Spleen (tissue), 11 donors: Measurements from ENCODE around the gene RTN4RL2. TPM values are rescaled to one million over a fixed set of nuclear protein-coding genes. Genes with fewer than 3 reads are reported as not detected.

Experiments
- DNase-seq: peaks from one replicate; pipeline ENCODE4 v3.0.0-alpha.2; 2020
- H3K27ac ChIP-seq, 8 donors: fragments of 200-600 bp; sonication (generic) in 7 of 8; 1 replicate in 4 of 8; 2 replicates in 4 of 8; pipeline versions ENCODE4 v1.5.0 to v1.8.0; 2016 to 2021; ENCODE audit warnings: inconsistent platforms in 4 of 8, mild to moderate bottlenecking in 4 of 8, moderate library complexity in 1 of 8
- H3K27me3 ChIP-seq, 7 donors: fragments of 200-600 bp; sonication (generic) in 6 of 7; replicated peaks in 1 of 7; 1 replicate in 4 of 7; 2 replicates in 3 of 7; pipeline versions ENCODE4 v1.5.0 to v1.8.0; 2016 to 2021; ENCODE audit warnings: inconsistent platforms in 3 of 7, mild to moderate bottlenecking in 1 of 7
- H3K36me3 ChIP-seq, 6 donors: fragments of 200-600 bp; sonication (generic) in 5 of 6; 1 replicate in 4 of 6; 2 replicates in 2 of 6; pipeline versions ENCODE4 v1.5.0 to v1.8.0; 2016 to 2021; ENCODE audit warnings: inconsistent platforms in 2 of 6
- H3K4me1 ChIP-seq, 6 donors: fragments of 200-600 bp; sonication (generic) in 5 of 6; 1 replicate in 3 of 6; 2 replicates in 3 of 6; pipeline versions ENCODE4 v1.5.0 to v1.8.0; 2016 to 2021; ENCODE audit warnings: inconsistent platforms in 3 of 6
- H3K4me3 ChIP-seq, 8 donors: fragments of 200-600 bp; sonication (generic) in 7 of 8; 1 replicate in 4 of 8; 2 replicates in 4 of 8; pipeline versions ENCODE4 v1.5.0 to v1.8.0; 2016 to 2021; ENCODE audit warnings: inconsistent platforms in 4 of 8, mild to moderate bottlenecking in 4 of 8, moderate library complexity in 2 of 8
- H3K9me3 ChIP-seq, 8 donors: fragments of 200-600 bp; sonication (generic) in 7 of 8; 1 replicate in 4 of 8; 2 replicates in 4 of 8; pipeline versions ENCODE4 v1.5.0 to v1.8.0; 2016 to 2021; ENCODE audit warnings: inconsistent platforms in 4 of 8
- POLR2A ChIP-seq, 3 donors: fragments of 450-650 bp; IDR thresholded peaks; one replicate each; pipeline ENCODE4 v1.5.1; 2017; ENCODE audit warnings: antibody characterized with exemption in 3 of 3, mild to moderate bottlenecking in 1 of 3
- POLR2AphosphoS5 ChIP-seq, 3 donors: sonication (generic); formaldehyde crosslinking; IDR thresholded peaks; one replicate each; pipeline ENCODE4 v1.5.1; 2017; ENCODE audit warnings: antibody characterized with exemption in 3 of 3
- WGBS, 5 donors: extraction: QIAGEN DNeasy Blood & Tissue Kit in 3 of 5; methylation state at CpG; one replicate each; pipeline versions ENCODE4 v1.1.5 to v1.1.7; 2013 to 2018; 5-methylcytosine and 5-hydroxymethylcytosine counted together
- intact Hi-C: fragments of 100-400 bp; cut with DNase I; formaldehyde crosslinking; loops from one replicate; pipeline ENCODE4 v1.15.0; 2023; ENCODE audit warnings: low total_unique reads
- polyA plus RNA-seq, 3 donors: library from polyadenylated mRNA; stranded (reverse); fragments of 200-250 nt; gene quantifications; one replicate each; pipeline ENCODE4 v1.2.1, GENCODE V29; 2013
- total RNA-seq, 7 donors: library from RNA; depleted of rRNA in 3 of 7; stranded (reverse); fragments of >200 nt in 3 of 7; fragmentation: NEBNext Ultra II Directional in 4 of 7; extraction: Animal tissue kit (Norgen Biotek cat#: 25700) in 4 of 7; gene quantifications; one replicate each; pipeline versions ENCODE4 v1.1.0 to v1.2.1, GENCODE V29; 2016 to 2021
- TF ChIP-seq, protein P1 (sequence below), 11 experiments: fragments of 200-600 bp in 7 of 11; fragments of 450-650 bp in 4 of 11; sonication (generic) in 4 of 11; IDR thresholded peaks in 8 of 11; conservative IDR thresholded peaks in 3 of 11; 1 replicate in 7 of 11; 2 replicates in 4 of 11; pipeline versions ENCODE4 v1.4.0 to v1.8.0; 2016 to 2021; ENCODE audit warnings: antibody characterized with exemption in 11 of 11, inconsistent platforms in 4 of 11, mild to moderate bottlenecking in 1 of 11
- donor health status: healthy with polysubstance abuse.
- donor health status: DM: no; HTN: no; CAD: no; lungs with moderate emphysema.
- donor health status: DM: no; HTN: no; CAD: no.
- donor health status: Bipolar disorder and iron deficiency.
- donor health status: healthy.
- donor health status: DM: no; HTN: no; CAD: no.
- donor health status: DM: yes; HTN: yes; CAD: no.

Gene RTN4RL2
- total and polyA plus RNA-seq, 10 donors = 0.15 to 2.0 (median 0.44) TPM

DNA sequence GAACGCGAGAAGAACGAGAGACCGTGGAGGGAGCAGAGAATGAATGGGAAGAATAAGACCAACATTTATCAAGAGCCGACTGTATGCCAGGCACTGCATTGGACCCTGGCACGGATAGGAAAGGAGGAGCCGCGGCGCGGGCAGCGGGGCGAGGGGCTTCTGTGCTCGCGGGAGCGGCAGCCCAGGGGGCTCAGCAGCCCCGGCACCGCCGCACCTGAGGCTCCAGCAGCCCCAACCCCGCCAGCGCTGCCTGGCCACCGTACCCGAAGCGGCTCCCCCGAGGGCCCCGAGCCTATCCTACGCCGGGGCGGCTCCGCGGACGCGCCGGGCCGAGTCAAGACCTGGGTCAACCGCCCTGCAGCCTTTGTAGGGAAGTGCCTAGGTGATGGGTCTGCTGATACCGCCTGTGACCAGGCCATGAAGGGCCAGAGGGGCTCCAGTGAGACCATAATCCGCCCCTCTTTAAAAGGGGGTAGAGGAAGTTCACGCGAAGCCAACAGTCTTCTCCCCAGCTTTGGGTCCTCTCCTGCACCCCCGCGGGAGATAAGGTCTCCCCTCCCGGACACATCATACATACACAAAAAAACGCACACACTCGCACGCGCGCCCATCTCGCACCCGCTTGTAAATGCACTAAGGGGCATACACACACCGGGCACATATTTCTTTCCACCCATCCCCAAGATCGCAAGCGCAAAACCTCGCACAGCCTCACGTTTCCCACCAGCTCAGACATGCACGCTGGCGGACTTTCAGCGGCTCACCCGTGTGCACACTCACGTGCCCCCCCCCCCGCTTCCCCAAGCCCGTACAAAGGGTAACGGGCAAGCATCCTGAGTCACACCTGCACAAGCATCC lies 935 bp upstream of the RTN4RL2 start:
- Histone ChIP-seq H3K36me3 (no peaks in the 10 kb centered on the region), H3K9me3 (no peaks in the 10 kb centered on the region), H3K4me3 (peak overlapping the region; percentile 4 to 71 (median 44)), H3K27me3 (peaks cover 5 to 69% (median 39%) of the 10 kb centered on the region in 7 donors), H3K27ac (no peak overlapping the region), H3K4me1 (peaks cover 22 to 51% (median 45%) of the 10 kb centered on the region in 6 donors)
- no peak for TF ChIP-seq POLR2AphosphoS5 (IDR thresholded peaks at IDR 0.05)
- TF ChIP-seq, protein P1, sequence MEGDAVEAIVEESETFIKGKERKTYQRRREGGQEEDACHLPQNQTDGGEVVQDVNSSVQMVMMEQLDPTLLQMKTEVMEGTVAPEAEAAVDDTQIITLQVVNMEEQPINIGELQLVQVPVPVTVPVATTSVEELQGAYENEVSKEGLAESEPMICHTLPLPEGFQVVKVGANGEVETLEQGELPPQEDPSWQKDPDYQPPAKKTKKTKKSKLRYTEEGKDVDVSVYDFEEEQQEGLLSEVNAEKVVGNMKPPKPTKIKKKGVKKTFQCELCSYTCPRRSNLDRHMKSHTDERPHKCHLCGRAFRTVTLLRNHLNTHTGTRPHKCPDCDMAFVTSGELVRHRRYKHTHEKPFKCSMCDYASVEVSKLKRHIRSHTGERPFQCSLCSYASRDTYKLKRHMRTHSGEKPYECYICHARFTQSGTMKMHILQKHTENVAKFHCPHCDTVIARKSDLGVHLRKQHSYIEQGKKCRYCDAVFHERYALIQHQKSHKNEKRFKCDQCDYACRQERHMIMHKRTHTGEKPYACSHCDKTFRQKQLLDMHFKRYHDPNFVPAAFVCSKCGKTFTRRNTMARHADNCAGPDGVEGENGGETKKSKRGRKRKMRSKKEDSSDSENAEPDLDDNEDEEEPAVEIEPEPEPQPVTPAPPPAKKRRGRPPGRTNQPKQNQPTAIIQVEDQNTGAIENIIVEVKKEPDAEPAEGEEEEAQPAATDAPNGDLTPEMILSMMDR (IDR thresholded peaks at IDR 0.05 in 8 of 11, conservative IDR thresholded peaks at IDR 0.05 in 3 of 11) = no peak
- TF ChIP-seq POLR2A (IDR thresholded peaks at IDR 0.05) = no peak
- 1 to 2% (median 1%) methylated on average over 48 to 62 of the region's 62 CpGs for WGBS, 5 donors
- intact Hi-C loops = loop anchor here (5.0 kb wide), 1 partner anchor 183 kb away; no protein-coding TSS in a partner anchor
- peak; percentile 86 for DNase-seq

DNA sequence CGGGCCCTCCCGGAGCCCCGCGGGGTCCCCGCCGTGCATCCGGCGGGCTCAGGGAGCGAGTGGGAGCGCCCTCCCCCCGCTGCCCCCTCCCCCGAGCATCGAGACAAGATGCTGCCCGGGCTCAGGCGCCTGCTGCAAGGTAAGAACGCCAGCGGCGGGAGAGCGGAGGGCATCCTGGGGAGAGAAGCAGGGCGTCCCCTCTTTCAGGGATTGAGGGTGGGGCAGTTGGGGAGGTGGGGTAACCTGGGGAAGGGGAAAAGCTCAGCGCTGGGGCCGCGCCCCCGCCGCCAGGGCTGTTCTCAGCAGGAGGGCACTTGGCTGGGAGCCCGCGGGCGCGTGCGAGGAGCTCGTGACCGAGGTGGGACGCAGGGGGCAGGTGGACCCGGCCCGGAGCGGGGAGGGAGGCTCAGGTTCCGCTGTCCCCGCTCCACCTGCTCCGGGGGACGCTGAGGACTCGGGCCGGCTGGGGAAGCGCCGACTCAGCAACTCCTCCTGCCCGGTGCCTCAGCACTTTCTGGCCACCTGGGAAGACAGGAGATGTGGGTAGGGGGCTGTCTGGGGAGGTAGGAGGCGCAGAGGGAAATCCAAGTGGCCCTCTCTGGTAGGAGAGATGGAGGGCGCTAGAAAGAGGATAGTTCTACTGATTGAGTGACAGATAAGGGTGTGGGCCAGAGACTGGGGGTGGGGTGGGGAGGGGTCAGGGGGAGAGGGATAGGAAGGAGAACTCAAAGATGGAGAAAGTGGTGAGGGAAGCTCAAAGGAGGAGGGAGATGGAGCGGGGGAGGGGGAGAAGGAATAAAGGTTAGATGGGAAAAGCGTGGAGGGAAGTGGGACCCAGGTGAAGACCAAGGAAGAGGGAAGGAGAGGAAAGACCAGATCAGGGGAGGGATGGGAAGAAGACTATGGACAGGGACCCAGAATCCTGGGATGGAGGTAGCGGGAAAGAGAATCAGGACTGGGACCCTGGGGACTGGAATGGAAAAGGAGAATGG lies 726 bp downstream of the RTN4RL2 start:
- Histone ChIP-seq H3K36me3 (no peaks in the 10 kb centered on the region), H3K27ac (no peak overlapping the region), H3K27me3 (peaks cover 5 to 64% (median 39%) of the 10 kb centered on the region in 7 donors), H3K4me1 (peaks cover 22 to 58% (median 47%) of the 10 kb centered on the region in 6 donors), H3K4me3 (peak overlapping the region in 7 of 8 donors; percentile 31 to 71 (median 45)), H3K9me3 (no peaks in the 10 kb centered on the region)
- peak; percentile 82 for DNase-seq
- intact Hi-C loops = no loop called here
- TF ChIP-seq POLR2A (IDR thresholded peaks at IDR 0.05) (no peak), POLR2AphosphoS5 (IDR thresholded peaks at IDR 0.05) (no peak)
- TF ChIP-seq, protein P1 (IDR thresholded peaks at IDR 0.05 in 8 of 11, conservative IDR thresholded peaks at IDR 0.05 in 3 of 11) = no peak
- 7 to 11% (median 8%) methylated on average over 34 to 50 of the region's 50 CpGs for WGBS, 5 donors

DNA sequence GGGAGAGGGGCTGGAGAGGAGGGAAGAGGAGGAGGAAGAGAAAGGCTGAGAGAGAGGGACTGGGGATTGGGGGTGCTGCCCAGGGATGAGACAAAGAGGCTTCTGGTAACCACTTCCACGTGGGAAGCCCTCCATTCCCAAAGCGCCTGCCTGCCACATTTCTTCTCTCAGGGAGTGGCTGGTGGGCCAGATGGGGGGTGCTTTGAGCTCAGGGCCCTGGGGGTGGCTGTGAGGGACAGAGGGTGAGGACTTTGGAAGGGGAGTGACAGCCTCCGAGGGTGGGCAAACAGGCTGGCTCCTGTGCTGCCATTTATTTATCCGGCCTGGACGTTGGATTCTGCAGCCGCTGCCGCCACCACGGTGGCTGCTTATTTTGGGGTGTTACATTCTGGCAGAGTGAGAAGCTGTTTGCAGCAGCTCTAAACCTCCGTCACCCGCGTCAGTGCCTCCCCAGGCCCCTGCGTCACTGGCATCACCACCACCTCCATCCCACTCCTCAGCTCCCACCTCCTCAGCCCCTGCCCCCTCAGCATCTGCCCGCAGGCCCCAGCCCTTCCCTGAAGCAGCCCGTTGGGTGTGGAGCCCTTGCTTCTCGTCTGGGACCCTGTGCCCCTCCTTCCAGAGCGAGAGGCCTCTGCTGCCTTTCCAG lies 1.6 kb downstream of the RTN4RL2 start:
- WGBS, 5 donors = 73 to 90% (median 80%) methylated on average over 14 to 16 of the region's 16 CpGs
- Histone ChIP-seq H3K27me3 (peaks cover 5 to 56% (median 39%) of the 10 kb centered on the region in 7 donors), H3K9me3 (no peaks in the 10 kb centered on the region), H3K27ac (no peak overlapping the region), H3K4me3 (no peak overlapping the region), H3K36me3 (no peaks in the 10 kb centered on the region), H3K4me1 (peaks cover 22 to 56% (median 46%) of the 10 kb centered on the region in 6 donors)
- DNase-seq = no peak
- intact Hi-C loops = no loop called here
- TF ChIP-seq POLR2A (IDR thresholded peaks at IDR 0.05) (no peak), POLR2AphosphoS5 (IDR thresholded peaks at IDR 0.05) (no peak)
- TF ChIP-seq, protein P1 (IDR thresholded peaks at IDR 0.05 in 8 of 11, conservative IDR thresholded peaks at IDR 0.05 in 3 of 11) = no peak
